Erythroblast (primary cell): ENCODE data around the gene CRTC3.

Source experiments
- GATA1 ChIP-seq: IDR thresholded peaks from 2 replicates; pipeline ENCODE4 v1.6.1; 2011; ENCODE audit warnings: low read depth, mild to moderate bottlenecking, control low read depth, low read length, moderate library complexity
- POLR2A ChIP-seq: IDR thresholded peaks from 2 replicates; pipeline ENCODE4 v1.6.1; 2011; ENCODE audit warnings: mild to moderate bottlenecking, low read length

DNA sequence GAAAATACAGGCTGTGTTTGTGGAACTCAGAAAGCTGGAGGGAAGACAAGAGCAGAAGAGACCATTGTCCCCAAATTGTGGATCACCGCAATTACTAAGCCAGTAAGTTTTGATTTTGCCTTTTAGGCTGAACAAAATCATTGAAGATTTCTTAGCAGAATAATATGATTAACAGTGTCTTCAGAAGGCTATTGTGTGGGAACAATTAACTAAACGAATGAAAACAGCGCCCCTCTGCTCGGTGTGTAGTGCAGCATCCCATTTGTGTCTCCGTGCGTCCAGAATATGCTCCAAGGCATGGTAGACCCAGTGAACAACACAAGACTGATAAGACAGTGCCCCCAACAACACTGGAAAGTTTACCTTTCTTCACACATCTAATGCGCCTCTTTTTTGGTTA is 71.2 kb downstream of the CRTC3 start:
- TF ChIP-seq POLR2A: no peak
- TF ChIP-seq GATA1: no peak
